Pericardium fibroblast (primary cell): ENCODE measurements around the gene C1D. TPM values are rescaled to one million over a fixed set of nuclear protein-coding genes. Genes with fewer than 3 reads are reported as not detected.

Experiments used
- total RNA-seq: library from RNA; depleted of rRNA; stranded (reverse); fragments of >200 nt; gene quantifications from 2 replicates; pipeline ENCODE4 v1.2.3, GENCODE V29; 2015

The C1D gene
- total RNA-seq: 15.6 and 30.8 TPM in 2 replicates

GRCh38 chr2:68062680-68063387, at the start of gene C1D:
Gene C1D (minus strand): TSS chr2:68063004. CDS start chr2:68047310, 15,694 bp downstream.

Other genes starting within 250 kb of the C1D start
- gene PNO1, start 94.9 kb upstream of the C1D start, total RNA-seq: 7.3 and 19.0 TPM in 2 replicates
- 16.9 and 18.5 TPM in 2 replicates for gene PPP3R1, start 189.5 kb upstream of the C1D start, total RNA-seq